Parathyroid adenoma (tissue), 2 donors: ENCODE results near the gene SBF1.

ENCODE experiments used
- H2AFZ ChIP-seq: fragments of 300-600 bp; sonication (generic); one replicate; pipeline ENCODE4 v1.7.0; 2017; ENCODE audit warnings: antibody characterized with exemption, mild to moderate bottlenecking
- H3K27ac ChIP-seq: fragments of 300-600 bp; sonication (generic); one replicate; pipeline ENCODE4 v1.7.0; 2017
- H3K27me3 ChIP-seq: fragments of 300-600 bp; sonication (generic); one replicate; pipeline ENCODE4 v1.7.0; 2017; ENCODE audit warnings: low read length; ENCODE audit not compliant: control insufficient read depth, insufficient read depth
- H3K36me3 ChIP-seq: fragments of 300-600 bp; sonication (generic); one replicate; pipeline ENCODE4 v1.7.0; 2017; ENCODE audit warnings: low read length; ENCODE audit not compliant: control insufficient read depth, insufficient read depth
- H3K4me1 ChIP-seq: fragments of 300-600 bp; sonication (generic); one replicate; pipeline ENCODE4 v1.7.0; 2017; ENCODE audit warnings: control low read depth
- H3K4me2 ChIP-seq: fragments of 300-600 bp; sonication (generic); one replicate; pipeline ENCODE4 v1.7.0; 2017; ENCODE audit warnings: low read length
- H3K4me3 ChIP-seq: fragments of 300-600 bp; sonication (generic); one replicate; pipeline ENCODE4 v1.7.0; 2017; ENCODE audit warnings: low read depth, low read length
- H3K79me2 ChIP-seq: fragments of 300-600 bp; sonication (generic); one replicate; pipeline ENCODE4 v1.7.0; 2017; ENCODE audit warnings: control low read depth
- H3K9ac ChIP-seq: fragments of 300-600 bp; sonication (generic); one replicate; pipeline ENCODE4 v1.7.0; 2017; ENCODE audit warnings: mild to moderate bottlenecking
- H3K9me3 ChIP-seq: fragments of 300-600 bp; sonication (generic); one replicate; pipeline ENCODE4 v1.7.0; 2017; ENCODE audit warnings: low read length; ENCODE audit not compliant: control insufficient read depth
- TF ChIP-seq, protein P1 (sequence below): fragments of 300-600 bp; sonication (generic); IDR thresholded peaks from one replicate; pipeline ENCODE4 v1.7.0; 2017; ENCODE audit warnings: antibody characterized with exemption, mild to moderate bottlenecking
- donor health status: primary hyperparathyroidism.

Gene SBF1

DNA sequence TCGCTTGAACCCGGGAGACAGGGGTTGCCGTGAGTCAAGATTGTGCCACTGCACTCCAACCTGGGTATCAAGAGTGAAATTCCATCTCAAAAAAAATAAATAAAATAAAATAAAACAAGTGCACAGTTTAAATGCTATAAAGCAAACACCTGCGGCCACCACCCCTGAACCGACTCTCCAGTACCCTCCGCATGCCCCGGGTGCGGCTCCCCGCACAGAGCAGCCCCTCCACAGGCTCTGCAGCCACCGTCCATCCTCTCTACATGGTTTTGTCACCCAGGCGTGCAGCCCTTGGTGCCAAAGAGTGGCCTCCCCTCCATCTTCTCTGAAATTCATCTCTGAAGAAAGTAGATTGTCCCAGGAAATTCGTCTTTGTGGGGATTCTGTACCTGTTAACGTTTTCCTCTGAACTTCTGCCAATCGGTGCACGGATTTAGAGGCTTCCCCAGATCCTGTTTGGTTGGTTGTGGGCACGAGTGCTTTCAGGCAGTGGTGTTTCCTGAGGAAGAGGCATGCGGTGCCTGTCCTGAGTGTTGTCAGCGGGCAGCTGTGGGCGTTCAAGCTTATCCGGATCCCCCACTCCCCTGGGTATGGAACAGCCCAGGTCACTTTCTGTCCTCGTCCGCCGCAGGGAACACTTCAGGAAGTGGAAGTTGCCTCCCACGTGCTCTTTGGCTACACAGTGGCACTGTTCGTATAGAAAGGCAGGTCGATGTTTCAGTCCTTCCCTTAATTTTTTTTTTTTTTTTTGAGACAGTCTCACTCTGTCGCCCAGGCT, 15.9 kb upstream of the SBF1 start:
- Histone ChIP-seq H3K9me3 (no peaks in the 10 kb centered on the region), H3K79me2 (no peaks in the 10 kb centered on the region), H2AFZ (no peak overlapping the region), H3K36me3 (no peaks in the 10 kb centered on the region), H3K4me1 (no peaks in the 10 kb centered on the region), H3K4me2 (no peak overlapping the region), H3K4me3 (no peak overlapping the region), H3K27ac (no peak overlapping the region), H3K27me3 (no peaks in the 10 kb centered on the region), H3K9ac (no peak overlapping the region)
- TF ChIP-seq, protein P1, sequence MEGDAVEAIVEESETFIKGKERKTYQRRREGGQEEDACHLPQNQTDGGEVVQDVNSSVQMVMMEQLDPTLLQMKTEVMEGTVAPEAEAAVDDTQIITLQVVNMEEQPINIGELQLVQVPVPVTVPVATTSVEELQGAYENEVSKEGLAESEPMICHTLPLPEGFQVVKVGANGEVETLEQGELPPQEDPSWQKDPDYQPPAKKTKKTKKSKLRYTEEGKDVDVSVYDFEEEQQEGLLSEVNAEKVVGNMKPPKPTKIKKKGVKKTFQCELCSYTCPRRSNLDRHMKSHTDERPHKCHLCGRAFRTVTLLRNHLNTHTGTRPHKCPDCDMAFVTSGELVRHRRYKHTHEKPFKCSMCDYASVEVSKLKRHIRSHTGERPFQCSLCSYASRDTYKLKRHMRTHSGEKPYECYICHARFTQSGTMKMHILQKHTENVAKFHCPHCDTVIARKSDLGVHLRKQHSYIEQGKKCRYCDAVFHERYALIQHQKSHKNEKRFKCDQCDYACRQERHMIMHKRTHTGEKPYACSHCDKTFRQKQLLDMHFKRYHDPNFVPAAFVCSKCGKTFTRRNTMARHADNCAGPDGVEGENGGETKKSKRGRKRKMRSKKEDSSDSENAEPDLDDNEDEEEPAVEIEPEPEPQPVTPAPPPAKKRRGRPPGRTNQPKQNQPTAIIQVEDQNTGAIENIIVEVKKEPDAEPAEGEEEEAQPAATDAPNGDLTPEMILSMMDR: no peak

DNA sequence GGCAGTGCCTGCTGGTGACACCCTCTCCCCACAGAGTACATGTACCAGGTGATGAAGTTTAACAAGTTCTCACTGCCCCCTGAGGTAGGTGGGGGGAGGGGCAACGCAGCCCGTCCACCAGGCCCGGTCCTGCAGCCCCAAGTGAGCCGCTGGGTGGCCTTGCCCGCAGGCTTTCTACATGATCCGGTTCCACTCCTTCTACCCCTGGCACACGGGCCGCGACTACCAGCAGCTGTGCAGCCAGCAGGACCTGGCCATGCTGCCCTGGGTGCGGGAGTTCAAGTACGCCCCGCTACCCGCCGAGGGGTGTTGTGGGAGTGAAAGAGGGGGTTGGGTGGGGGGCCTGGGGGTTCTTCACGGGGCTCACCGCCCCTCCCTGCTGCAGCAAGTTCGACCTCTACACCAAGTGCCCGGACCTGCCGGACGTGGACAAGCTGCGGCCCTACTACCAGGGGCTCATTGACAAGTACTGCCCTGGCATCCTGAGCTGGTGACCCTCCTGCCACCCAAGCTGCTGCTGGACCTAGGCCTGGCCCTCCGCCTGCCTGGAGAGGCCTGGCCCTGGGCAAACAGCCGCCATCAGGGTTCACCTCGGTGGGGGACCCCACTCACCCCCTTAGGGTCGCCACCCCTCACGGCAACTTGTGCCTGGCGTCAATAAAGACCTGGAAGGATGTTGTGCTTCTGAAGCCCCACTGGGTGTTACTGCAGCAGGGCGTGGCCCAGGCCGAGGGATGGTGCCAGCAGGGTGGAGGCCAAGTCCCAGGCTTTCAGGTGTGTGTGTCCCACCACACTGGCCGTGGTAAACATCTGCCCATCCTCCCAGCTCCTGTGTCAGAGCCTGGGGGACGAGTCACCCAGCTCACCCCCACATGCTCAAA, 14.8 kb upstream of the SBF1 start:
- Histone ChIP-seq H3K79me2 (no peaks in the 10 kb centered on the region), H3K4me2 (no peak overlapping the region), H3K27ac (no peak overlapping the region), H3K27me3 (no peaks in the 10 kb centered on the region), H3K36me3 (no peaks in the 10 kb centered on the region), H3K4me3 (no peak overlapping the region), H3K9ac (no peak overlapping the region), H3K4me1 (no peaks in the 10 kb centered on the region), H2AFZ (no peak overlapping the region), H3K9me3 (no peaks in the 10 kb centered on the region)
- TF ChIP-seq, protein P1: no peak

DNA sequence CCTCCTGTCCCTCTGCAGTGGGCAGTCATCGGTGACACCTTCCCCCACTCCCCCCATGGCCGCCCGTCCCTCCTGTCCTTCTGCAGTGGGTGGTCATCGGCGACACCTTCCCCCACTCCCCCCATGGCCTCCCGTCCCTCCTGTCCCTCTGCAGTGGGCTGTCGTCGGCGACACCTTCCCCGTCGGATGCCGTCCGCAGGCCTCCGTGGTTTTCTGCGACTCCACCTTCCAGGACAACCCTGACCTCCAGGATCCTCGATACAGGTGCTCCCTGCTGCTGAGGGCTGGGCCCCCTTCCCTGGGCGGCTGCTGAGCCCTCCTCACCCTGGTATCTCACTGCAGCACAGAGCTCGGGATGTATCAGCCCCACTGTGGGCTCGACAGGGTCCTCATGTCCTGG, 14.1 kb upstream of the SBF1 start:
- H3K4me2 ChIP-seq: no peak overlapping the region
- no peak overlapping the region for H2AFZ ChIP-seq
- TF ChIP-seq, protein P1: no peak
- H3K9me3 ChIP-seq: no peaks in the 10 kb centered on the region
- no peaks in the 10 kb centered on the region for H3K4me1 ChIP-seq
- no peaks in the 10 kb centered on the region for H3K79me2 ChIP-seq
- H3K9ac ChIP-seq: no peak overlapping the region
- no peak overlapping the region for H3K27ac ChIP-seq
- H3K36me3 ChIP-seq: no peaks in the 10 kb centered on the region
- no peak overlapping the region for H3K4me3 ChIP-seq
- no peaks in the 10 kb centered on the region for H3K27me3 ChIP-seq

DNA sequence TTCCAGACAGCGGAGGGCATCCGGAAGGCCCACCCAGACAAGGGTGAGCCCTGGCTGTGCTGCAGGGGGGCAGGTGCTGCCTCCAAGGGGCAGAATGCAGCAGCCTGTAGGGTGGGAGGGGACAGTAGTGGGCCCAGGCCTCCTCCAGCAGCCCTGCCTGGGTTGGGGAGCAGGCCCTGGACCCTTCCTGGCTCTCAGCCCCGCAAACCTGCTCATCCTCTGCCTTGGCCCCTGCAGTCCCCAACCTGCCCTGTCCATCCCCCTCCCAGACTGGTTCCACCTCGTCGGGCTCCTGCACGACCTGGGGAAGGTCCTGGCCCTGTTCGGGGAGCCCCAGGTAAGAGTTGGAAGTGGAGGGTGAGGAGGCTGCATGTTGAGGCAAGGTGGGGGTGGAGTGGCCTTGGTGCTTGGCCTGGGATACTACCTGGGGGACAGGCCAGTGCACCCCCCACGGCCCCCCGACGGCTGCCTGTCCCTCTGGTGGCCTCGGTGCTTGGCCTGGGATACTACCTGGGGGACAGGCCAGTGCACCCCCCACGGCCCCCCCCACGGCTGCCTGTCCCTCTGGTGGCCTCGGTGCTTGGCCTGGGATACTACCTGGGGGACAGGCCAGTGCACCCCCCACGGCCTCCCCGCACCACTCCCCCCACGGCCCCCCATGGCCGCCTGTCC, 13.3 kb upstream of the SBF1 start:
- Histone ChIP-seq H2AFZ (no peak overlapping the region), H3K9me3 (no peaks in the 10 kb centered on the region), H3K4me1 (no peaks in the 10 kb centered on the region), H3K79me2 (no peaks in the 10 kb centered on the region), H3K9ac (no peak overlapping the region), H3K36me3 (no peaks in the 10 kb centered on the region), H3K27ac (no peak overlapping the region), H3K4me2 (no peak overlapping the region), H3K4me3 (no peak overlapping the region), H3K27me3 (no peaks in the 10 kb centered on the region)
- TF ChIP-seq, protein P1: no peak
